GM12873 (cell line): ENCODE data around the gene AP1G2.

Experiments
- TF ChIP-seq, protein P1 (sequence below): IDR thresholded peaks from 2 replicates; pipeline ENCODE4 v1.5.1; 2012; ENCODE audit warnings: low read depth, mild to moderate bottlenecking, moderate library complexity, low read length, control low read depth; ENCODE audit not compliant: insufficient read depth; ENCODE audit errors: missing control alignments

The AP1G2 gene

GRCh38 chr14:23561873-23562821 lies 5.4 kb downstream of the AP1G2 start:
- TF ChIP-seq, protein P1, sequence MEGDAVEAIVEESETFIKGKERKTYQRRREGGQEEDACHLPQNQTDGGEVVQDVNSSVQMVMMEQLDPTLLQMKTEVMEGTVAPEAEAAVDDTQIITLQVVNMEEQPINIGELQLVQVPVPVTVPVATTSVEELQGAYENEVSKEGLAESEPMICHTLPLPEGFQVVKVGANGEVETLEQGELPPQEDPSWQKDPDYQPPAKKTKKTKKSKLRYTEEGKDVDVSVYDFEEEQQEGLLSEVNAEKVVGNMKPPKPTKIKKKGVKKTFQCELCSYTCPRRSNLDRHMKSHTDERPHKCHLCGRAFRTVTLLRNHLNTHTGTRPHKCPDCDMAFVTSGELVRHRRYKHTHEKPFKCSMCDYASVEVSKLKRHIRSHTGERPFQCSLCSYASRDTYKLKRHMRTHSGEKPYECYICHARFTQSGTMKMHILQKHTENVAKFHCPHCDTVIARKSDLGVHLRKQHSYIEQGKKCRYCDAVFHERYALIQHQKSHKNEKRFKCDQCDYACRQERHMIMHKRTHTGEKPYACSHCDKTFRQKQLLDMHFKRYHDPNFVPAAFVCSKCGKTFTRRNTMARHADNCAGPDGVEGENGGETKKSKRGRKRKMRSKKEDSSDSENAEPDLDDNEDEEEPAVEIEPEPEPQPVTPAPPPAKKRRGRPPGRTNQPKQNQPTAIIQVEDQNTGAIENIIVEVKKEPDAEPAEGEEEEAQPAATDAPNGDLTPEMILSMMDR: no peak

DNA sequence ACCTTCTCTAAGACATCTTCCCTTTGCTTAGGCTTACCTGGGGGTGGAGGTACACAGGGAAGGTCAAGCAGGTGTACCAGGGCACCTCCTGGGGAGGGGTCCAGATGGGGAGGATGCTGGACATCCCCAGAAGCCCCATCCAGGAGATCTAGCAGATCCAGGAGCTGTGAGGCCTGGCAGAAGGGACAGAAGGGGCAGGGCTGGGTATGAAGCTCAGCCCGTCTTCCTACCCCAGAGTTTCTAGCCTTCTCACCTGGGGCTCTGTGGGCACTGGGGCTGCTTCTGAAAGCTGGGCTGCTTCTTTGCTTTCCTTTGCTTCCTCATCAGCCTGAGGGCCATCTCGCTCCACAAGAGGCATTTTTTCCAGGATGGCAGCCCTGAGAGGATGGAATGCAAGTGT lies 6.3 kb downstream of the AP1G2 start:
- TF ChIP-seq, protein P1: no peak

DNA sequence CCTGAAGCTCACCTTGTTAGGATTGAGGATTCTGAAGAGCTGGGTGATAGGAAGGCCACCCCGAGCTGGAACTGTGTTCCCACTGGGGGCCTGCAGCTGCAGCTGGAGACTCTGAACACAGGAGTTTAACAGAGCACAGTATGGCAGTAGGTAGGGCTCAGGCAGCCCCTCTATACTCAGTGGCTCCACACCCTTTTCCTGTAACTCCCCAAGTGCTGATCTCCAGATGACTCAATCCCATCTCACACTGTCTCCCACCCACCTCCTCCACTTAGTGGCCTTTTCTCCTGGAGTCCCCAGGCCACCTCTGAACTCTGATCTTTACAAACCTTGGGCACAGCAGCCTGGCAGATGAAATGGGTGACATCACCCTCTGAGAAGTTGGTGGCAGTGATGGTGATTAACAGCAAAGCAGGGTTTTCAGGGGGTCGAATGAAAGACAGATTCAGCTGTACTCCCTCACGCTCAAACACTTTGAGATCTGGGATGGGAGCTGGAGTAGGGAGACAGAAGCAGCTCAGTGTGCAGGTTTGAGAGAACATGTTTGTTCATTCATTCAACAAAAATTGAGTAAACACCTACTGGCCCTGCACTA lies 7.6 kb downstream of the AP1G2 start:
- TF ChIP-seq, protein P1: no peak

DNA sequence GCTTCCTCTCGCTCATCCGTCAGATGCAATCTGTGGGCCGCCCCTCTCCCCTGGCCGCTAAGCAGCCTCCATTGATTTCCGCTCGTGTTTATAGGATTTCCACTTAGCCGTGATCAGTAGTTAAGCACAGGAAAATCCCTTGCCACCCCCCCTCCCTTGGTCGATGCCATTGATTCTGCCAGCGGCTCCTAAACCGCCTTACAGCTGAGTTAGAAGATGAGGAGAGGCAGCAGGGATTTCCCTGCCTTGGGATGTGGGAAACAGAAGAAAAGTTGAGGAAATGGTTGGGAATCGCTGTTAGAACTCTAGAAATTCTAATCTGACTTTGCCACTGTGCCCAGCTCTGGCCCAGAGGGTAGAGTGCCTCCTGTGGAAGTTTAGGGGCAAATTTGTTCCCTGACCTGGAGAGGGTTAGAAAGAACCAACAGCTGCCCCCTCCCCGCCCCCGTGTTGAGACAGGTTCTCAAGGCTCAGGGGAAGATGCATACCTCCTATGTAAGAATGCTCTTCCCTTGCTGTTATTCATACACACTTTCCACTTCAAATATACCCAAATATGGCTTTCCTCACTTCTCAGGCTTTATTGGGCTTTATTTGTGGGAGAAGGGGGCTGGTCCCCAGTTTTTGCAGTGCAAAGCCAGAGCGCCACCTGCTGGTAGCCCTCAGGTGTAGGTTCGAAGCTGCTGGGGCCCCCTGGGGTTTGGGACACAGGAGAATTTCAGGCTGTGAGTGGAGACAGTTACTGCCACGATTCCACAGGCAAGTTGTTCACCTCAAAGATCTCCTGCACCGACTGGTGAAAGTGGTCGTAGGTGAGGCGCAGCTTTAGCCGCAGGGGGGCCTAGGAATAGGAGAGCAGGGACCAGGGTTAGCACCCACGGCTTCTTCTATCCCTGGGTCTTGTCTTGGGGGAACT lies 8.3 kb downstream of the AP1G2 start:
- TF ChIP-seq, protein P1: peak; percentile 97

DNA sequence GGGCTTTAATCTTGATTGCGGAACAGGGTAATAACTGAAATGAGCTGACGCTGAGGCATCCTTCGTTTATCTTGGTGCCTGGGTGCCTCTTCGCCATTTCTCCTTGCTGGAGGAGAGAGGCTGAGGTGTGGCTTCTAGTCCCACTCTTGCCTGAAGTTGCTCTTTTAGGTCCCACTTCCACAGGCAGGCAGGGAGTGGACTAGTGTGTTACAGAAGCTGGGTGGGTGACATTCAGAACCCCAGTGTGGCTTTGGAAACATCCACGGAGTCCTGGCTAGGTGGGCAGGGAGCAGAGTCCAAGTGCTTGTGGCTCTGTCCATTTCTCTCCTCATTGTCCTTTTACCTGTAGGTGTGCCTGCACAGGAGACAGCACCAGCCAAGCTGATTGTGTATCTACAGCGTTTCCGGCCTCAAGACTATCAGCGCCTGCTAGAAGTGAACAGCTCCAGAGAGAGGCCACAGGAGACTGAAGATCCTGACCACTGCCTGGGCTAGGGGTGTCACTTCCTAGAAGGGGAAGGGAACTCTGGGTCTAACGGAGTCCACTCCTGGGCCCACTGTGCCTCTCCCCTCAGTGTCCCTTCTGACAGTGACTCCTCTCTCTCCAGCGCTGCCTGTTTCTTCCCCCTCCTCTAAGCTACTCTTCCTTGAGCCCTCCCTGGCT lies 9.1 kb downstream of the AP1G2 start:
- TF ChIP-seq, protein P1: no peak

DNA sequence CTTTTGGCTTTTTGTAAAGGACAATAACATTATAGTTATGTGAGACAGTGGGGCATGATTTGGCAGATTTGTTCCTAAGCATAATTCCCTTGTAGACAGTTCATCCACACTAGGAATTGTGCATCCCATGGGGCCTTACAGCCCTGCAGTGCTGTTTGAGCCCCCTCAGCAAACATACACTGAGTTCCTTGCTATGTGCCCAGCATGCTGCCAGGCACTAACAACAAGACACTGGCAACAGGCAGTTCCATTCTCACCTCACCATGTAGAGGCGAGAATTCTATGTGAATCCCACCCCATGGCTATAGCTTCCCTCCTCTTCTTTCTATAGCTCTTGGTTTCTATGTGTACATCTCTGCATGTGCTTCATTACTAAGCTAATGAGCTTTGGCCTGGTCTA lies 9.6 kb downstream of the AP1G2 start:
- TF ChIP-seq, protein P1: no peak
